Osteoblast (primary cell): ENCODE data around the gene ELMO1. TPM values are rescaled to one million over a fixed set of nuclear protein-coding genes. Genes with fewer than 3 reads are reported as not detected.

ENCODE experiments used
- DNase-seq: peaks from one replicate; pipeline ENCODE4 v3.0.0; 2011; ENCODE audit warnings: low spot score, mixed read lengths; ENCODE audit not compliant: insufficient read length; ENCODE audit errors: missing footprints
- H2AFZ ChIP-seq: 2 replicates; pipeline ENCODE4 v1.6.0; 2011; ENCODE audit warnings: mild to moderate bottlenecking, low read length
- H3K27ac ChIP-seq: 2 replicates; pipeline ENCODE4 v1.5.1; 2011; ENCODE audit warnings: mild to moderate bottlenecking, low read depth, low read length, moderate library complexity
- H3K27me3 ChIP-seq: 2 replicates; pipeline ENCODE4 v1.6.0; 2012; ENCODE audit warnings: mild to moderate bottlenecking, control low read depth, inconsistent platforms, low read length, moderate library complexity; ENCODE audit not compliant: insufficient read depth
- H3K36me3 ChIP-seq: 2 replicates; pipeline ENCODE4 v1.5.1; 2011; ENCODE audit warnings: mild to moderate bottlenecking, low read length, control low read depth, moderate library complexity; ENCODE audit not compliant: insufficient read depth
- H3K4me1 ChIP-seq: 2 replicates; pipeline ENCODE4 v1.5.1; 2011; ENCODE audit warnings: mild to moderate bottlenecking, low read length, control low read depth, moderate library complexity; ENCODE audit not compliant: insufficient read depth
- H3K4me2 ChIP-seq: 2 replicates; pipeline ENCODE4 v1.6.0; 2011; ENCODE audit warnings: mild to moderate bottlenecking, low read length; ENCODE audit not compliant: insufficient read depth
- H3K4me3 ChIP-seq: fragments of 200-600 bp; sonication (generic); 3 replicates; pipeline ENCODE4 v1.5.1; 2012; ENCODE audit warnings: mild to moderate bottlenecking, low read length, inconsistent platforms; ENCODE audit not compliant: insufficient read depth
- H3K79me2 ChIP-seq: 2 replicates; pipeline ENCODE4 v1.6.0; 2012; ENCODE audit warnings: mild to moderate bottlenecking, low read length, control low read depth, inconsistent platforms; ENCODE audit not compliant: insufficient read depth
- H3K9me3 ChIP-seq: 2 replicates; pipeline ENCODE4 v1.5.1; 2011; ENCODE audit warnings: low read depth, low read length, control low read depth
- H4K20me1 ChIP-seq: 2 replicates; pipeline ENCODE4 v1.6.0; 2012; ENCODE audit warnings: mild to moderate bottlenecking, low read length, control low read depth; ENCODE audit not compliant: insufficient read depth
- CTCF ChIP-seq: IDR thresholded peaks from 2 replicates; pipeline ENCODE4 v1.5.1; 2011; ENCODE audit warnings: mild to moderate bottlenecking, low read depth, low read length, moderate library complexity; ENCODE audit errors: extremely low read depth
- total RNA-seq: library from RNA; depleted of rRNA; stranded (reverse); fragments of >200 nt; gene quantifications from 2 replicates; pipeline ENCODE4 v1.2.3, GENCODE V29; 2012

The ELMO1 gene
- total RNA-seq, 1 donor = 2.2 TPM

- DNase-seq = peak; percentile 87
- Histone ChIP-seq H3K4me2 (no peak overlapping the region), H4K20me1 (no peaks in the 10 kb centered on the region), H3K36me3 (no peaks in the 10 kb centered on the region), H3K27me3 (peaks cover 10% of the 10 kb centered on the region), H2AFZ (no peak overlapping the region), H3K4me1 (no peaks in the 10 kb centered on the region), H3K79me2 (no peaks in the 10 kb centered on the region), H3K27ac (no peak overlapping the region), H3K9me3 (no peaks in the 10 kb centered on the region), H3K4me3 (no peak overlapping the region)
- peak; percentile 93 for TF ChIP-seq CTCF
Measured at GRCh38 chr7:36986948-36987724, 461.5 kb downstream of the ELMO1 start.

DNA sequence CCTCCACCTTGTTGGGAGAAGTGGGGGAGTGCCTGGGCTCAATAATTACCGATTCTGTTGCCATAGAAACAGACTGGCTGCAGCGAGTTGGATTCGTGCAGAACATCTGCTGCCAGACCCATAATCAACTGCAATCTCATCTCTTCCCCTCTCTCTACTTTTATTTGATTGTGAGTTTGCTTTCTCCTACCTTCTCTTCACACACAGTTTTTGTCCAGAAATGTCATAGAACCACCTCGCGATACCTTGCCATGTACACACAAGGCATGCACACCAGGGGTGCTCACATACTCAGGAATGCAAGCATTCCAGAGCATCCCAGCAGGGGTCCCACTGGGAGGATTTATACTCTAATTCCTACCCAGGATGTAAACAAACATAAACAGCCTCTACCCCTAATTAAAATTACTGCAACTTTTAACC is 462.1 kb downstream of the ELMO1 start:
- Histone ChIP-seq H3K27me3 (peaks cover 10% of the 10 kb centered on the region), H3K4me3 (no peak overlapping the region), H3K27ac (no peak overlapping the region), H3K36me3 (no peaks in the 10 kb centered on the region), H3K9me3 (no peaks in the 10 kb centered on the region), H3K4me2 (no peak overlapping the region), H4K20me1 (no peaks in the 10 kb centered on the region), H2AFZ (no peak overlapping the region), H3K4me1 (no peaks in the 10 kb centered on the region), H3K79me2 (no peaks in the 10 kb centered on the region)
- no peak for DNase-seq
- no peak for TF ChIP-seq CTCF

DNA sequence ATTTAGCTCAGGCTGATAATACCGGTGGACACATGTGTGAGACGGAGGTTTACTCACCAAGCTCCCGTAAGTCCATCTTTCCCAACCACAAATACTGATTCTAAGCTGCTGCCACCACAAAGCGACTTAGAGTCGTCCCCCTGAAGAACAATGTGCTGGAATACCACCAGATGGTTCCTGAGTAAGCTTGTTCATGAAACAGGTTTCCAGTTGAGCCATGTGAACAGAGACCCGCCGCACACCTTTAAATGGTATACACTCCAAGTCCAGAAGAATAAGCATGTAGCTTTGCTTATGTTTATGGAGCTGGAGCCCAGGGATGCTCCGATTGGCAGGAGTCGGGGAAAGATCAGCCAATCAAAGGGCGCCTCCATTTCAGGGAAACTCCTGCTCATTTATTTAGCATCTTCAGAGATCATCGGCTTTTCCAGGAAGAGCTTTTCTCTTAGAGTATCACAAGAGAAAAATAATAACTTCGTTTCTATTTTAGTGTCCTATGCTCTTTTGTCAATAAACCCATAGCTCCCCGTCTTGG is 462.7 kb downstream of the ELMO1 start:
- H3K4me2 ChIP-seq = no peak overlapping the region
- H3K9me3 ChIP-seq = no peaks in the 10 kb centered on the region
- no peaks in the 10 kb centered on the region for H3K36me3 ChIP-seq
- no peak for DNase-seq
- no peaks in the 10 kb centered on the region for H3K4me1 ChIP-seq
- no peak overlapping the region for H3K27ac ChIP-seq
- H3K4me3 ChIP-seq = no peak overlapping the region
- no peaks in the 10 kb centered on the region for H3K79me2 ChIP-seq
- peaks cover 10% of the 10 kb centered on the region for H3K27me3 ChIP-seq
- H4K20me1 ChIP-seq = no peaks in the 10 kb centered on the region
- no peak overlapping the region for H2AFZ ChIP-seq
- TF ChIP-seq CTCF = no peak

DNA sequence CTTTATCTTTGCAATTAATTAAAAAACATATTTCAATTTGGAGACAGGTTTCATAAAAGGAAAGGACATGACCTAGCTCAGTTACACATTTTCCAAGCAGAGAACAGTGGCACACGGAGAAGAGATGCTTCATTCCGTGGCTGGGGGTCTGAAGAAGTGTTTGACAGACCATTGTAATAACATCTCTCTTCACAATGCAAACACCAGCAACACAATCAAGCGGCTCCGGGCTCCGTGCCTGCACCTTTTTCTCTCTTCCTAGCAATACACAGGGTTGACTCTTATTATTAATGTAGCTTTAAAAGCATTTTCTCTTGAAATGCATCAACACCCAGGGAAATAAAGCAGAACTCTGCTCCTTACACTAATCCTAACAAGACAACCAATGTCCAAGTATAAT is 463.3 kb downstream of the ELMO1 start:
- H2AFZ ChIP-seq = no peak overlapping the region
- no peaks in the 10 kb centered on the region for H3K4me1 ChIP-seq
- peaks cover 10% of the 10 kb centered on the region for H3K27me3 ChIP-seq
- no peak overlapping the region for H3K4me3 ChIP-seq
- H3K79me2 ChIP-seq = no peaks in the 10 kb centered on the region
- H3K9me3 ChIP-seq = no peaks in the 10 kb centered on the region
- H3K27ac ChIP-seq = no peak overlapping the region
- no peaks in the 10 kb centered on the region for H3K36me3 ChIP-seq
- no peak for TF ChIP-seq CTCF
- no peak overlapping the region for H3K4me2 ChIP-seq
- no peak for DNase-seq
- no peaks in the 10 kb centered on the region for H4K20me1 ChIP-seq
